Gastroesophageal sphincter (tissue), 4 donors: ENCODE measurements around the gene TBX21. TPM values are rescaled to one million over a fixed set of nuclear protein-coding genes. Genes with fewer than 3 reads are reported as not detected.

Experiments
- ATAC-seq: fragments of 150-250 bp; one replicate; pipeline ENCODE4 v1.9.1; 2016; ENCODE audit warnings: mild to moderate bottlenecking, moderate library complexity
- H3K27ac ChIP-seq, 4 donors: fragments of 200-600 bp; sonication (generic) in 3 of 4; 1 replicate in 3 of 4; 2 replicates in 1 of 4; pipeline ENCODE4 v1.5.1; 2016 to 2019
- H3K27me3 ChIP-seq: fragments of 200-600 bp; sonication (generic); one replicate; pipeline ENCODE4 v1.5.1; 2019
- H3K36me3 ChIP-seq, 2 donors: fragments of 200-600 bp; sonication (generic); one replicate each; pipeline ENCODE4 v1.5.1; 2019; ENCODE audit warnings: control low read depth in 1 of 2
- H3K4me1 ChIP-seq, 3 donors: fragments of 200-600 bp; sonication (generic); 1 replicate in 2 of 3; 2 replicates in 1 of 3; pipeline ENCODE4 v1.5.1; 2016 to 2019; ENCODE audit warnings: control low read depth in 2 of 3
- H3K4me3 ChIP-seq, 2 donors: fragments of 200-600 bp; sonication (generic); one replicate each; pipeline ENCODE4 v1.5.1; 2019; ENCODE audit warnings: mild to moderate bottlenecking in 1 of 2, moderate library complexity in 1 of 2
- H3K9me3 ChIP-seq, 3 donors: fragments of 200-600 bp; sonication (generic); one replicate each; pipeline ENCODE4 v1.5.1; 2017 to 2019; ENCODE audit warnings: control low read depth in 2 of 3
- EP300 ChIP-seq: sonication (generic); formaldehyde crosslinking; IDR thresholded peaks from one replicate; pipeline ENCODE4 v1.6.1; 2017; ENCODE audit warnings: antibody characterized with exemption, mild to moderate bottlenecking
- POLR2A ChIP-seq, 2 donors: fragments of 450-650 bp; IDR thresholded peaks; one replicate each; pipeline ENCODE4 v1.6.1; 2017; ENCODE audit warnings: antibody characterized with exemption in 2 of 2, mild to moderate bottlenecking in 2 of 2, moderate library complexity in 1 of 2
- POLR2AphosphoS5 ChIP-seq: sonication (generic); formaldehyde crosslinking; IDR thresholded peaks from one replicate; pipeline ENCODE4 v1.6.1; 2017; ENCODE audit warnings: antibody characterized with exemption
- WGBS, 2 donors: methylation state at CpG; one replicate each; pipeline ENCODE4 v1.1.5; 2018; ENCODE audit warnings: low coverage in 1 of 2; 5-methylcytosine and 5-hydroxymethylcytosine counted together
- total RNA-seq, 4 donors: library from RNA; depleted of rRNA; stranded (reverse); fragments of >200 nt; gene quantifications; one replicate each; pipeline ENCODE4 v1.1.0, GENCODE V29; 2016
- TF ChIP-seq, protein P1 (sequence below), 4 experiments: fragments of 200-600 bp in 2 of 4; fragments of 450-650 bp in 2 of 4; sonication (generic) in 1 of 4; IDR thresholded peaks; one replicate each; pipeline ENCODE4 v1.5.1; 2017 to 2019; ENCODE audit warnings: antibody characterized with exemption in 4 of 4, mild to moderate bottlenecking in 2 of 4, moderate library complexity in 2 of 4

The TBX21 gene
- total RNA-seq, 4 donors from 2014 or later = 0.94 to 1.1 TPM; not detected in 2

GRCh38 chr17:47781397-47781796 is 48.4 kb downstream of the TBX21 start:
- Histone ChIP-seq H3K27ac (no peak overlapping the region), H3K36me3 (no peaks in the 10 kb centered on the region), H3K27me3 (peaks cover 75% of the 10 kb centered on the region), H3K9me3 (no peaks in the 10 kb centered on the region), H3K4me3 (no peak overlapping the region), H3K4me1 (no peaks in the 10 kb centered on the region)
- TF ChIP-seq EP300 (no peak), POLR2A (IDR thresholded peaks at IDR 0.05) (no peak), POLR2AphosphoS5 (no peak)
- TF ChIP-seq, protein P1, sequence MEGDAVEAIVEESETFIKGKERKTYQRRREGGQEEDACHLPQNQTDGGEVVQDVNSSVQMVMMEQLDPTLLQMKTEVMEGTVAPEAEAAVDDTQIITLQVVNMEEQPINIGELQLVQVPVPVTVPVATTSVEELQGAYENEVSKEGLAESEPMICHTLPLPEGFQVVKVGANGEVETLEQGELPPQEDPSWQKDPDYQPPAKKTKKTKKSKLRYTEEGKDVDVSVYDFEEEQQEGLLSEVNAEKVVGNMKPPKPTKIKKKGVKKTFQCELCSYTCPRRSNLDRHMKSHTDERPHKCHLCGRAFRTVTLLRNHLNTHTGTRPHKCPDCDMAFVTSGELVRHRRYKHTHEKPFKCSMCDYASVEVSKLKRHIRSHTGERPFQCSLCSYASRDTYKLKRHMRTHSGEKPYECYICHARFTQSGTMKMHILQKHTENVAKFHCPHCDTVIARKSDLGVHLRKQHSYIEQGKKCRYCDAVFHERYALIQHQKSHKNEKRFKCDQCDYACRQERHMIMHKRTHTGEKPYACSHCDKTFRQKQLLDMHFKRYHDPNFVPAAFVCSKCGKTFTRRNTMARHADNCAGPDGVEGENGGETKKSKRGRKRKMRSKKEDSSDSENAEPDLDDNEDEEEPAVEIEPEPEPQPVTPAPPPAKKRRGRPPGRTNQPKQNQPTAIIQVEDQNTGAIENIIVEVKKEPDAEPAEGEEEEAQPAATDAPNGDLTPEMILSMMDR (IDR thresholded peaks at IDR 0.05) = no peak
- WGBS, 2 donors = 69 to 73% methylated on average over 1 to 4 of the region's 5 CpGs
- ATAC-seq = no peak

GRCh38 chr17:47785538-47786123 is 52.6 kb downstream of the TBX21 start:
- Histone ChIP-seq H3K4me3 (no peak overlapping the region), H3K27ac (no peak overlapping the region), H3K4me1 (peaks cover 0 to 11% (median 7%) of the 10 kb centered on the region in 3 donors), H3K9me3 (no peaks in the 10 kb centered on the region), H3K27me3 (peaks cover 74% of the 10 kb centered on the region), H3K36me3 (no peaks in the 10 kb centered on the region)
- TF ChIP-seq EP300 = no peak
- TF ChIP-seq, protein P1 (IDR thresholded peaks at IDR 0.05) = no peak
- no peak for TF ChIP-seq POLR2A (IDR thresholded peaks at IDR 0.05)
- no peak for TF ChIP-seq POLR2AphosphoS5
- WGBS, 2 donors = 24 to 45% methylated on average over 3 to 4 of the region's 5 CpGs
- ATAC-seq = no peak

DNA sequence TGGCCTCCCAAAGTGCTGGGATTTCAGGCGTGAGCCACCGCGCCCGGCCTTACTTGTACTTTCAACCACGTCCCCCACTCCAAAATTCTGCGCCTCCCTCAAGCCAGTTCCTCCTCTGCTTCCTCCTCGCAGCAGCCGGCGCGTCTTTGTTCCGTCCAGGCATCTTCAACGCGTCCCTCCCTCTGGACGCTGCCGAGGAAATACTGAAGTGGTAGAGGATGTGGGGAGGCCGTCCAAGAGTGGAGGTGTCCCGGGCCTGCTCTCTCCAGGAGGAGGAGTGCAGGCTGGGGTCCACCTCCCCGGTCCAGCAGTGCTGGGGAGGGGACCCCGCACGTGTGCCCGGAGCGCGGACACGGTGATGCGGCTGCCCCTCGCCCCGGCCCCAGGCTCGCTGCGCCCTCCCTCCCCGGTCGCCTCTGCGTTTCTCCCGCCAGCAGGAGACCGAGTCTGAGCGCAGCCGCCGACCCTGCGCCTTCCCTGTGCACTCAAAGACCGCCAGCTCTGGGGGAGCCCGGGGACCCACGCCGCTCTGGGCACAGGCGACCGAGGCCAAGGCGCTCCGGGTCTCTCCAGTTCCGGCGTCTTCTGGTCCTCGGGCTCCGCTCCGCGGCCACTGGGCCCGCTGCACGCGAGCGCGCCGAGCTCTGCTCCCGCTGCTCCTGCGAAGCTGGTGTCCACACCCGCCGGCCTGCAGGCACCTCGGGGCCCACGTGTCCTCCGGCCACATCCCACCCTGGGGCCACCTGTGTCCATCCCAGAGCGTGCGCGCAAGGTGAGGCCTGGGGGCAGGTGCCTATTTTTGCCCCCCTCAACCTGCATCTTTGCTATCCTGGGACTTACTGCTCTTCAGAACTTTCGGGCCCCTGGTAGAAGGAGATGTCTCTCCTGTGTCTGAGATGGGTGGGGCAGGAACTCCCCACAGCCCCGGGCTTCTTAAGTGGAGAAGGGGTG is 56.9 kb downstream of the TBX21 start:
- H3K36me3 ChIP-seq = no peaks in the 10 kb centered on the region
- WGBS, 2 donors = 0 to 14% methylated on average over 1 to 2 of the region's 70 CpGs
- peak overlapping the region in 1 of 4 donors; percentile 46 for H3K27ac ChIP-seq
- peaks cover 0 to 11% (median 7%) of the 10 kb centered on the region in 3 donors for H3K4me1 ChIP-seq
- TF ChIP-seq, protein P1 (IDR thresholded peaks at IDR 0.05) = peak in 3 of 4 experiments; percentile 53 to 68 (median 60)
- no peak for TF ChIP-seq POLR2A (IDR thresholded peaks at IDR 0.05)
- peak; percentile 76 for ATAC-seq
- H3K4me3 ChIP-seq = peak overlapping the region; percentile 2 to 47
- peaks cover 96% of the 10 kb centered on the region for H3K27me3 ChIP-seq
- no peaks in the 10 kb centered on the region for H3K9me3 ChIP-seq

GRCh38 chr17:47791025-47791424 is 58.0 kb downstream of the TBX21 start:
- Histone ChIP-seq H3K4me3 (no peak overlapping the region), H3K36me3 (no peaks in the 10 kb centered on the region), H3K4me1 (peaks cover 0 to 11% (median 7%) of the 10 kb centered on the region in 3 donors), H3K27ac (peak overlapping the region in 1 of 4 donors; percentile 29), H3K9me3 (no peaks in the 10 kb centered on the region), H3K27me3 (peaks cover 90% of the 10 kb centered on the region)
- WGBS, 2 donors = 24 to 26% methylated on average over 3 of the region's 3 CpGs
- TF ChIP-seq POLR2AphosphoS5 (no peak), POLR2A (IDR thresholded peaks at IDR 0.05) (no peak), EP300 (no peak)
- TF ChIP-seq, protein P1 (IDR thresholded peaks at IDR 0.05) = no peak
- ATAC-seq = no peak
